IMR-90 (cell line): ENCODE data around the gene SMIM9. TPM values are rescaled to one million over a fixed set of nuclear protein-coding genes. Genes with fewer than 3 reads are reported as not detected.

ENCODE experiments used
- ATAC-seq: fragments of 200-7000 bp; cut with Tn5 transposase; 2 replicates; pipeline ENCODE4 v1.9.1; 2020; ENCODE audit warnings: low read depth, mild to moderate bottlenecking, moderate library complexity
- BruUV-seq: library from RNA; stranded (reverse); fragments of 400-500 nt; replicated peaks from 2 replicates; lab custom pipeline; 2021; lab: Mats Ljungman, UMichigan
- CTCF ChIA-PET: fragments of 300-600 bp; formaldehyde crosslinking; extraction: SDS; loops from one replicate; lab custom pipeline; 2021; ENCODE audit warnings: antibody characterized with exemption; lab: Yijun Ruan, JAX
- POLR2A ChIA-PET: fragments of 300-600 bp; sonication (Branson Sonifier 250); formaldehyde crosslinking; loops from one replicate; lab custom pipeline; 2022; ENCODE audit warnings: antibody characterized with exemption; ENCODE audit not compliant: unreplicated experiment; lab: Charles Lee
- DNase-seq: peaks from one replicate; pipeline ENCODE4 v3.0.0; 2013
- H2AFZ ChIP-seq: replicated peaks from 2 replicates; pipeline ENCODE3; 2013; ENCODE audit warnings: low read length, mild to moderate bottlenecking; ENCODE audit not compliant: poor library complexity
- H2AK5ac ChIP-seq: 2 replicates; pipeline ENCODE4 v1.6.1; 2013; ENCODE audit warnings: low read depth, low read length, inconsistent platforms
- H2AK9ac ChIP-seq: replicated peaks from 2 replicates; pipeline ENCODE3; 2013; ENCODE audit warnings: mild to moderate bottlenecking, low read depth, low read length, moderate library complexity; ENCODE audit not compliant: poor library complexity
- H2BK120ac ChIP-seq: 2 replicates; pipeline ENCODE4 v1.6.1; 2013; ENCODE audit warnings: low read depth, low read length, inconsistent platforms
- H2BK15ac ChIP-seq: 3 replicates; pipeline ENCODE4 v1.6.1; 2013; ENCODE audit warnings: low read depth, low read length, inconsistent platforms
- H2BK20ac ChIP-seq: 2 replicates; pipeline ENCODE4 v1.6.1; 2013; ENCODE audit warnings: low read depth, mild to moderate bottlenecking, inconsistent platforms, low read length, moderate library complexity
- H2BK5ac ChIP-seq: 2 replicates; pipeline ENCODE4 v1.6.1; 2013; ENCODE audit warnings: mild to moderate bottlenecking, low read depth, low read length, inconsistent platforms; ENCODE audit not compliant: poor library complexity, severe bottlenecking
- H3K14ac ChIP-seq: replicated peaks from 2 replicates; pipeline ENCODE4 v1.6.1; 2013; ENCODE audit warnings: low read depth, low read length, inconsistent platforms
- H3K18ac ChIP-seq: 2 replicates; pipeline ENCODE4 v1.6.1; 2013; ENCODE audit warnings: low read depth, low read length, control low read depth
- H3K23ac ChIP-seq: 2 replicates; pipeline ENCODE4 v1.6.1; 2013; ENCODE audit warnings: low read depth, low read length, inconsistent platforms
- H3K27ac ChIP-seq: 2 replicates; pipeline ENCODE4 v1.5.1; 2013; ENCODE audit warnings: mild to moderate bottlenecking, control low read depth, low read length; ENCODE audit not compliant: insufficient read depth
- H3K27me3 ChIP-seq: 2 replicates; pipeline ENCODE4 v1.6.1; 2013; ENCODE audit warnings: low read length; ENCODE audit not compliant: control insufficient read depth, insufficient read depth
- H3K36me3 ChIP-seq: 2 replicates; pipeline ENCODE4 v1.6.1; 2013; ENCODE audit warnings: low read length, mixed read lengths; ENCODE audit not compliant: control insufficient read depth, insufficient read depth
- H3K4ac ChIP-seq: 2 replicates; pipeline ENCODE4 v1.6.1; 2013; ENCODE audit warnings: low read depth, low read length, inconsistent platforms
- H3K4me1 ChIP-seq: 2 replicates; pipeline ENCODE4 v1.6.1; 2013; ENCODE audit warnings: low read length, mixed read lengths; ENCODE audit not compliant: control insufficient read depth, insufficient read depth
- H3K4me2 ChIP-seq: 2 replicates; pipeline ENCODE4 v1.6.1; 2013; ENCODE audit warnings: low read depth, mild to moderate bottlenecking, control low read depth, low read length, moderate library complexity
- H3K4me3 ChIP-seq: 2 replicates; pipeline ENCODE4 v1.5.1; 2013; ENCODE audit warnings: low read depth, mild to moderate bottlenecking, control low read depth, low read length, moderate library complexity; ENCODE audit not compliant: insufficient read depth
- H3K56ac ChIP-seq: 2 replicates; pipeline ENCODE4 v1.6.1; 2013; ENCODE audit warnings: low read length, inconsistent platforms; ENCODE audit not compliant: insufficient read depth; ENCODE audit errors: extremely low read depth
- H3K79me1 ChIP-seq, 2 experiments: 2 replicates each; pipeline ENCODE4 v1.6.1; 2013; ENCODE audit warnings: low read length in 2 of 2, inconsistent platforms in 1 of 2, low read depth in 1 of 2
- H3K9ac ChIP-seq: 2 replicates; pipeline ENCODE4 v1.6.1; 2013; ENCODE audit warnings: low read depth, low read length, control low read depth
- H3K9me1 ChIP-seq: 2 replicates; pipeline ENCODE4 v1.6.1; 2013; ENCODE audit warnings: low read length, inconsistent platforms; ENCODE audit not compliant: insufficient read depth
- H3K9me3 ChIP-seq: 2 replicates; pipeline ENCODE4 v1.6.1; 2013; ENCODE audit warnings: low read length; ENCODE audit not compliant: control insufficient read depth, insufficient read depth
- H4K20me1 ChIP-seq: 2 replicates; pipeline ENCODE4 v1.6.1; 2013; ENCODE audit warnings: low read length, inconsistent platforms; ENCODE audit not compliant: insufficient read depth
- H4K5ac ChIP-seq: 2 replicates; pipeline ENCODE4 v1.6.1; 2013; ENCODE audit warnings: mild to moderate bottlenecking, low read depth, low read length, control low read depth
- H4K8ac ChIP-seq, 2 experiments: 2 replicates each; pipeline ENCODE4 v1.6.1; 2013; ENCODE audit warnings: low read depth in 2 of 2, low read length in 2 of 2, control low read depth in 1 of 2, inconsistent platforms in 1 of 2
- H4K91ac ChIP-seq: 2 replicates; pipeline ENCODE4 v1.6.1; 2013; ENCODE audit warnings: low read depth, low read length, inconsistent platforms; ENCODE audit not compliant: insufficient read depth
- BHLHE40 ChIP-seq: fragments of 150-350 bp; IDR thresholded peaks from 2 replicates; pipeline ENCODE4 v1.6.1; 2016; ENCODE audit warnings: mild to moderate bottlenecking, low read depth, low read length
- CEBPB ChIP-seq: IDR thresholded peaks from 2 replicates; pipeline ENCODE4 v1.6.1; 2012; ENCODE audit warnings: low read depth, low read length, improper control_type of control experiment
- CHD1 ChIP-seq: IDR thresholded peaks from 2 replicates; pipeline ENCODE4 v1.6.1; 2012; ENCODE audit warnings: low read depth, low read length, improper control_type of control experiment
- ELK1 ChIP-seq: fragments of 150-350 bp; IDR thresholded peaks from 2 replicates; pipeline ENCODE4 v1.6.1; 2016; ENCODE audit warnings: low read depth, mild to moderate bottlenecking, low read length, moderate library complexity, borderline replicate concordance
- FOS ChIP-seq: fragments of 150-350 bp; IDR thresholded peaks from 2 replicates; pipeline ENCODE4 v1.6.1; 2016; ENCODE audit warnings: low read depth, low read length
- MAFK ChIP-seq: IDR thresholded peaks from 2 replicates; pipeline ENCODE4 v1.6.1; 2012; ENCODE audit warnings: low read depth, low read length, improper control_type of control experiment
- MAZ ChIP-seq: IDR thresholded peaks from 2 replicates; pipeline ENCODE4 v1.6.1; 2012; ENCODE audit warnings: low read depth, mild to moderate bottlenecking, low read length, improper control_type of control experiment, moderate library complexity, borderline replicate concordance
- MXI1 ChIP-seq: IDR thresholded peaks from 2 replicates; pipeline ENCODE4 v1.6.1; 2012; ENCODE audit warnings: low read depth, mild to moderate bottlenecking, low read length, moderate library complexity, borderline replicate concordance
- NFE2L2 ChIP-seq: fragments of 150-350 bp; IDR thresholded peaks from 2 replicates; pipeline ENCODE4 v1.6.1; 2016; ENCODE audit warnings: low read depth, mild to moderate bottlenecking, low read length
- POLR2A ChIP-seq: IDR thresholded peaks from 2 replicates; pipeline ENCODE4 v1.6.1; 2012; ENCODE audit warnings: mild to moderate bottlenecking, low read depth, low read length
- RAD21 ChIP-seq: IDR thresholded peaks from 2 replicates; pipeline ENCODE4 v1.6.1; 2012; ENCODE audit warnings: low read length, improper control_type of control experiment
- RFX5 ChIP-seq: IDR thresholded peaks from 2 replicates; pipeline ENCODE4 v1.8.0; 2012; ENCODE audit warnings: low read depth, mild to moderate bottlenecking, low read length, moderate library complexity
- SMC3 ChIP-seq: fragments of 150-350 bp; IDR thresholded peaks from 2 replicates; pipeline ENCODE4 v1.6.1; 2016; ENCODE audit warnings: low read depth, mild to moderate bottlenecking, antibody characterized with exemption, low read length, moderate library complexity
- WGBS, 2 experiments: methylation state at CpG; one replicate each; pipeline versions ENCODE4 v1.1.5 to v1.1.7; 2013; ENCODE audit warnings: missing lambda C conversion rate in 2 of 2; ENCODE audit not compliant: insufficient read length in 1 of 2; ENCODE audit errors: extremely low coverage in 2 of 2; 5-methylcytosine and 5-hydroxymethylcytosine counted together
- dilution Hi-C: fragments of 300-500 bp; cut with HindIII; formaldehyde crosslinking; loops from one replicate; pipeline ENCODE4 v1.14.3; 2018; ENCODE audit warnings: low sequenced_read_pairs; ENCODE audit not compliant: unreplicated experiment
- in situ Hi-C: fragments of 300-500 bp; cut with MboI; formaldehyde crosslinking; loops from 3 replicates; pipeline ENCODE4 v1.14.3; 2019; ENCODE audit warnings: low sequenced_read_pairs, inconsistent platforms, mixed read lengths
- intact Hi-C: fragments of 100-400 bp; cut with micrococcal nuclease; formaldehyde crosslinking; loops from 2 replicates; pipeline ENCODE4 v1.10.0; 2022
- polyA plus RNA-seq, 3 experiments: library from polyadenylated mRNA; depleted of rRNA; stranded (reverse); fragments of >200 nt; gene quantifications; 2 replicates each; pipeline ENCODE4 v1.2.3, GENCODE V29; 2012; ENCODE audit warnings: low replicate concordance in 1 of 3
- total RNA-seq: library from RNA; depleted of rRNA; stranded (reverse); fragments of >200 nt; gene quantifications from 2 replicates; pipeline ENCODE4 v1.2.3, GENCODE V29; 2012
- TF ChIP-seq, protein P1 (sequence below): conservative IDR thresholded peaks from 2 replicates; pipeline ENCODE4 v1.5.1; 2012; ENCODE audit warnings: mild to moderate bottlenecking, low read depth, low read length, improper control_type of control experiment
- TF ChIP-seq, protein P2 (sequence below): fragments of 150-350 bp; IDR thresholded peaks from 2 replicates; pipeline ENCODE4 v1.6.1; 2017; ENCODE audit warnings: mild to moderate bottlenecking, antibody characterized with exemption, low read length, low read depth

Gene SMIM9
- total and polyA plus RNA-seq, 2 of the 4 experiments (the other 2 are of a cell fraction) = not detected

- no peak for DNase-seq
- Histone ChIP-seq H3K9me1 (no peaks in the 10 kb centered on the region), H3K14ac (no peak overlapping the region), H3K18ac (no peak overlapping the region), H3K9me3 (no peaks in the 10 kb centered on the region), H4K20me1 (no peaks in the 10 kb centered on the region), H2BK120ac (no peak overlapping the region), H2AFZ (no peak overlapping the region), H4K91ac (no peak overlapping the region), H4K8ac (no peak overlapping the region), H3K56ac (no peak overlapping the region), H2BK20ac (no peak overlapping the region), H3K4me3 (no peak overlapping the region), H3K4me1 (peaks cover 1% of the 10 kb centered on the region; the same call in 1 of the 2 replicates), H4K5ac (no peak overlapping the region), H3K27me3 (0 out of 2 replicates have a peak, but pooled peaks cover 1% of the 10 kb centered on the region), H3K23ac (no peak overlapping the region), H2BK5ac (no peak overlapping the region), H2AK9ac (no peak overlapping the region), H3K4ac (no peak overlapping the region), H3K27ac (no peak overlapping the region), H3K9ac (no peak overlapping the region), H3K79me1 (no peaks in the 10 kb centered on the region), H2AK5ac (no peak overlapping the region), H3K4me2 (no peak overlapping the region), H3K36me3 (no peaks in the 10 kb centered on the region), H2BK15ac (no peak overlapping the region)
- ChIA-PET CTCF (interaction anchor here (0.6 kb wide), 2 partner anchors 15 to 69 kb away, joined by 3 to 5 read pairs; no protein-coding TSS in a partner anchor), POLR2A (no interaction called here)
- in situ Hi-C loops = no loop called here
- 43% methylated on average over 4 of the region's 11 CpGs; no CpG with 5 or more reads in 1 of the 2 experiments for WGBS, 2 experiments
- no peak for ATAC-seq
- dilution Hi-C loops = no loop called here
- no TSS peak for BruUV-seq
- intact Hi-C loops = no loop called here
- TF ChIP-seq RFX5 (no peak), BHLHE40 (no peak), MAZ (no peak), MAFK (no peak), NFE2L2 (no peak), SMC3 (no peak), ELK1 (no peak), CEBPB (no peak), FOS (no peak), RAD21 (no peak), CHD1 (no peak), MXI1 (no peak), POLR2A (no peak)
- TF ChIP-seq, protein P1, sequence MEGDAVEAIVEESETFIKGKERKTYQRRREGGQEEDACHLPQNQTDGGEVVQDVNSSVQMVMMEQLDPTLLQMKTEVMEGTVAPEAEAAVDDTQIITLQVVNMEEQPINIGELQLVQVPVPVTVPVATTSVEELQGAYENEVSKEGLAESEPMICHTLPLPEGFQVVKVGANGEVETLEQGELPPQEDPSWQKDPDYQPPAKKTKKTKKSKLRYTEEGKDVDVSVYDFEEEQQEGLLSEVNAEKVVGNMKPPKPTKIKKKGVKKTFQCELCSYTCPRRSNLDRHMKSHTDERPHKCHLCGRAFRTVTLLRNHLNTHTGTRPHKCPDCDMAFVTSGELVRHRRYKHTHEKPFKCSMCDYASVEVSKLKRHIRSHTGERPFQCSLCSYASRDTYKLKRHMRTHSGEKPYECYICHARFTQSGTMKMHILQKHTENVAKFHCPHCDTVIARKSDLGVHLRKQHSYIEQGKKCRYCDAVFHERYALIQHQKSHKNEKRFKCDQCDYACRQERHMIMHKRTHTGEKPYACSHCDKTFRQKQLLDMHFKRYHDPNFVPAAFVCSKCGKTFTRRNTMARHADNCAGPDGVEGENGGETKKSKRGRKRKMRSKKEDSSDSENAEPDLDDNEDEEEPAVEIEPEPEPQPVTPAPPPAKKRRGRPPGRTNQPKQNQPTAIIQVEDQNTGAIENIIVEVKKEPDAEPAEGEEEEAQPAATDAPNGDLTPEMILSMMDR = no peak
- TF ChIP-seq, protein P2, sequence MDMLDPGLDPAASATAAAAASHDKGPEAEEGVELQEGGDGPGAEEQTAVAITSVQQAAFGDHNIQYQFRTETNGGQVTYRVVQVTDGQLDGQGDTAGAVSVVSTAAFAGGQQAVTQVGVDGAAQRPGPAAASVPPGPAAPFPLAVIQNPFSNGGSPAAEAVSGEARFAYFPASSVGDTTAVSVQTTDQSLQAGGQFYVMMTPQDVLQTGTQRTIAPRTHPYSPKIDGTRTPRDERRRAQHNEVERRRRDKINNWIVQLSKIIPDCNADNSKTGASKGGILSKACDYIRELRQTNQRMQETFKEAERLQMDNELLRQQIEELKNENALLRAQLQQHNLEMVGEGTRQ = no peak
These were observed 15.3 kb downstream of the SMIM9 start for GRCh38 chrX:154818916-154819770.
